AG08396 (cell line): ENCODE data around the gene TBL3.
"Not testable (repeated sequence)": the region's sequence is repeated elsewhere in the genome, so short reads cannot be mapped to it uniquely, and the experiment has no call there.

Experiments
- DNase-seq: peaks from one replicate; pipeline ENCODE4 v3.0.0; 2012; ENCODE audit warnings: low spot score, mixed read lengths

The TBL3 gene

DNA sequence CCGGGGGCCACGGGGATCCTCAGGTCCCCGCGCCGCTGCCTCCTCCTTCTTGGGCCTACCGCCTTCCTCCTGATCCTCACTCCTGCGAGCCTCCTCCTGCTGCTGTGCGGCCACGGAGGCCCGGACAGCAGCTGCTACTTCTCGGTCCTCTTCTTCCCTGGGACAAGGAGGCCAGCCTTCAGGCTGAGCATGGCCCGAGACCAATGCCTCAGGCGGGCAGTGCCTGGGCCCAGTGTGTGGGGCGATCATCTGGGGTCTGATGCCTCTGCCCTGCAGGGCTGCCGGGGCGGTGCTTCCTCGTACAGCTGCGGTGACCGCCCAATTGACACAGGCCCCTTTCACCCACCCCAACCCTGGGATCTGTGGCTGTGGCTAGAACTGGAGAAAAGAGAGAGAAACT is 29.2 kb downstream of the TBL3 start:
- DNase-seq, result no peak

- no peak for DNase-seq
Observed at GRCh38 chr16:2001456-2002355, 29.9 kb downstream of the TBL3 start.

DNA sequence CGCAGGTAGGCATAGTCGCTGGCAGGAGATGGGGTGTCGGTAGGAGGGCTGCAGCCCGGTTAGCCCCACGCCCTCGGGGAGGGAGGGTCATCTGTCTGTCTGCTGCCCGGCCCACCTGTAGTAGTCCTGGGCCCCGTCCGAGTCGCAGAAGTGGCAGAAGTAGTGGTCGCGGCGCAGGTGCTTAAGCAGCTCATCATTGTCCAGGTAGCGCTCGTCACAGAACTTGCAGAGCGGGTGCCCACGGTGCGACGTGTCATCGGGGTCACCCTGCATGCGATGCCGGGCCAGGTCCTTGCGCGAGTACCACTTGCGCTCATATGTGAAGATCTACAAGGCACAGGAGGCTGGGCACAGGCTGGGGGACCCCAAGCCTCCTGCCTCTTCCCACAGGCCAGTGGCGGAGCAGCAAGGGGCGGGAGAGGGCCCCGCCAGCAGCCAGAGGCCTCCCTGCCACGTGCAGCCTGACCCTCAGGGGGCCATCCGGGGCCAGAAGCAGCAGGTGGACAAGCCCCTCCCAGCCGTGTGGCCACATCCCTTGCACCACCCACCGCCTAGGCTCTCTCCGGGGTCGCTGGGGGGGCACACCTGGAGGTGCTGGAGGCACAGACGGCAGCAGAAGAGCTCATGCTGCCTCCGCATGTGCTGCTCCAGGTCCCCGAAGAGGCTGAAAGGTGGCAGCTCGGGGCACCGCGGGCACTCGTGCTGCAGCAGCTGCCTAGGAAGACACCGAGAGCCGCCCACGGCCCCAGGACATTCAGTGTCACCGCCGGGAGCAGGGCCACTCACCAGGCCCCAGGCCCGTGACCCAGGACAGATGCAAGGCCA is 30.8 kb downstream of the TBL3 start:
- DNase-seq, result no peak

- no peak for DNase-seq
Observed at GRCh38 chr16:2003231-2003826, 31.5 kb downstream of the TBL3 start.

DNA sequence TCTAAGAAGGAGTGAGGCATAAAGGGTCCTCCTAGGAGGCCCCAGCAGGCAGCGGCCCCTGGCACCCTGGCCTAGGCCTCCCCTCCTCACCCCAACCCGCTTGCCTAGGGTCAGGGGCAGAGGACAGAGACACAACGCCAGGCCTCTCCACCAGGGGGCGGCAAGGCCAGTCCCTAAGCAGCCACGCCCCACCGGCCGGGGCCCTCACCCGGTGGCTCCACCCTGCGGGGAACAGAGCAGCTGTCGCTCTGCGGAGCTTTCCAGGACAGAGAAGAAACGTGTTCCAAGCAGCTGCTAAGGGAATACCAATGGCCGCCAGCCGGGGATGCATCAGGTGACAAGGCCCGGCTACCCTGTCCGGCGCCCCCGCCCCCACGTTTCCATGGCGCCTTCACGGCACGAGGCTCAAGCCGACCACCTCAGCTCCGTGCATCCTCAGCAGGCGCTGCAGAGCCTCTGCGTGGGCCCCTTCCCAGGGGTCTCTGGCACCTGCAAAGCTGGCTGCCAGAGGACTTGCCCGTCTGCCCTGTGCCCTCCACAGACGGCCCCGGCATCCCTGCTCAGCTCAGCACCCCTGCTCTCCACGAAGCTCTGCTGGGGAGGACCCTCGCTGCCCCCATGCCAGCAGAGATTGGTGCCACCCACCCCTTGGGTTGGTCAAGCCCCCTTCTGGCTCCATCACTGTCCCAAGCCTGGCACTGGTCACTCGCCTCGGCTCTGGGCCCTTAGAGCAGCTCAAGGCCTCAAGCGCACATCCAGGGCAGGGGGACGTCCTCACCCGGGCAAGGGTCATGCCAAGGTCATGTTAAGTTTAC is 32.2 kb downstream of the TBL3 start:
- peak; percentile 95 for DNase-seq

GRCh38 chr16:2004795-2005517 is 33.1 kb downstream of the TBL3 start:
- no peak for DNase-seq

DNA sequence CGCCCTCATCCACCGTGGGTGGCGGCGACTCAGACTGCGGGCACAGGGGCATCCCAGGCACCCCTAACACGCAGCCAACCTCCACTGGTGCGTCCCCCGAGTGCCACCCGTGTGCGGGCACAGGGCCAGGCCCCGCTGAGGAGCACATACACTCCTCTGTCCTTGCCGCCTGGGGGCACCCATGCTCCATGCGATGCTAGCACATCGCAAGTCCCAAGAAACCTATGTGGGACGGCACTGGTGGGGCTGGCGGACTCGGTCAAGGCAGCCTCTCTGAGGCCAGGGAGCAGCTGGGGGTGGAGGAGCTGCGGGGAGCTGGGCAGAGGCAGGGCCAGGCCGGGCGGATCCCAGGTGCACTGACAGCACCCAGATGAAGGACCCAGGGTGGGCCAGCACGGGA is 33.8 kb downstream of the TBL3 start:
- DNase-seq, result no peak

DNA sequence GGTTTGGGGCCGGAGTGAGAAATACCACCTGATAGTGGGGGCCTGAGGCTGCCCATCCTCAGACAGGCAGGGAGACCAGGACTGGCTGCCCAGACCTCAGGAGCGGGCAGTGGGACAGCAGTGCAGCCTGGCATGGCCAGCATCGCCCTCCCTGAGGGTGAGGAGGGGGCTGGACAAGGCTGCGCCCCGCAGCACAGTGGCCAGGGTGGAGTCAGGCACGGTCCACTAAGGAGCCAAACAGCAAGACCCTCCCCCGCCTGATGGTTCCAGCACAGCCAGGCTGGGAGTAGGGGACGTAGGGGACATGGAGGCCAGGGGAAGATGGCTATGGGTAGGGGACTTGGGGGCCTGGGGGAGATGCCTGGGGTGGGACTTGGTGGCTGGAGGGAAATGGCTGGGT is 34.5 kb downstream of the TBL3 start:
- DNase-seq, result no peak

GRCh38 chr16:2007081-2007836 is 35.4 kb downstream of the TBL3 start:
- no peak for DNase-seq

GRCh38 chr16:2008009-2008526 is 36.2 kb downstream of the TBL3 start:
- no peak for DNase-seq

DNA sequence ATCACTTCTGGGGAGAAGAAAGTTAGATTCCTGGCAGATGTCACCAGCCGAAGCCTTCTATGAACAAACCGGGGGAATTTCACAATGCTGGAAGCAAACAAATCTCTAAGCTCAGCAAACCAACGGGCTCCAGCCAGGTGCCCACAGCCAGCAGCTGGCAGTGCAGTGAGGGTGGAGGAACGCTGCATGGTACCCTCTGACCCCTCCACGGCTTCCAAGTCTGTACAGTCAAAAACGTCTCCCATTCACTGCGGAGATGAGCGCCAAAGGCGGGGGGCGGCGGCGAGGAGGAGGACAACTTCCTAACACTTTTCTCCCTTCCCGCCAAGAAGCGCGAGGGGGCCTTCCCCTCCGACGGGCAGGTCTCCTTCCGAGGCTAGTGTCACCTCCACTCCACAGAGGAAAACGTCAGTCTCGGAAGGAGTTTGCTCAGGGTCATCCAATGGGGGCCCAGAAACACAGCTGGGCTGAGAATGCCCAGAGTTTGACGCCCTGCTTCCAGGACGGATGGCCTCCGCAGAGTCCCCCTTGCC is 36.8 kb downstream of the TBL3 start:
- DNase-seq, result peak; percentile 77

- no peak for DNase-seq
Observed at GRCh38 chr16:2009164-2009711, 37.4 kb downstream of the TBL3 start.

- peak; percentile 96 for DNase-seq
Observed at GRCh38 chr16:2009791-2010510, 38.1 kb downstream of the TBL3 start, which contains the start of gene ZNF598. Gene ZNF598, minus strand, starts transcription at chr16:2009821.

DNA sequence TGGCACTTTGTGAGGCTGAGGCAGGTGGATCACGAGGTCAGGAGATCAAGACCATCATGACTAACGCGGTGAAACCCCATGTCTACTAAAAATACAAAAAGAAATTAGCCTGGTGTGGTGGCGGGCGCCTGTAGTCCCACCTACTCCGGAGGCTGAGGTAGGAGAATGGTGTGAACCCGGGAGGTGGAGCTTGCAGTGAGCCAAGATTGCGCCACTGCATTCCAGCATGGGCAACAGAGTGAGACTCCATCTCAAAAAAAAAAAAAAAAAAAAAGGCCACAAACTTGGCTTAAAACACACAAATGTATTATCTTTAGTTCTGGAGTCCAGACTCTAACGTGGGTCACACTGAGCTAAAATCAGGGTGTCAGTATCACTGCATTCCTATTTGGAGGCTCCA is 39.9 kb downstream of the TBL3 start:
- not testable (repeated sequence) for DNase-seq

DNA sequence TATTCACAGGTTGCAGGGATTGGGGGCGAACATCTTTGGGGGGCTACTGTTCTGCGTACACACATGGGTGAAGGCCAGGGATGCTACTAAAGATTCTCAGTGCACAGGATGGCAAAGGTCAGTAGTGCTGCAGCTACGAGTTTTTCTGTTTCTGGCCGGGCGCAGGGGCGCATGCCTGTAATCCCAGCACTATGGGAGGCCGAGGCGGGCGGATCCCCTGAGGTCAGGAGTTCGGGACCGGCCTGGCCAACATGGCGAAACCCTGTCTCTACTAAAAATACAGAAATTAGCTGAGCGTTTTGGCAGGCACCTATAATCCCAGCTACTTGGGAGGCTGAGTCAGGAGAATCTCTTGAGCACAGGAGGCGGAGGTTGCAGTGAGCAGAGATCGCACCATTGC is 41.7 kb downstream of the TBL3 start:
- no peak for DNase-seq

GRCh38 chr16:2015117-2015946 is 43.5 kb downstream of the TBL3 start:
- no peak for DNase-seq

DNA sequence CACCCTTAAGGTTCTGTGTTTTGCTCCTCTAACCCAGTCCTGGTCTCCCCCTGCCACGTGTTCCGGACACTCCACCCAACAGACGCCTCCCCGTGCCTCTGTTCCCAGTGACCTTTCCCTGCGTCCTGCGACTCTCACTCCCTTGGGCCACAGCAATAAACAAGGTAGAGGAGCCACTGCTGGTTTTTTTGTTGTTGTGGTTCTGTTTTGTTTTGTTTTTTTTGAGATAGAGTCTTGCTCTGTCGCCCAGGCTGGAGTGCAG is 44.0 kb downstream of the TBL3 start:
- DNase-seq, result no peak

DNA sequence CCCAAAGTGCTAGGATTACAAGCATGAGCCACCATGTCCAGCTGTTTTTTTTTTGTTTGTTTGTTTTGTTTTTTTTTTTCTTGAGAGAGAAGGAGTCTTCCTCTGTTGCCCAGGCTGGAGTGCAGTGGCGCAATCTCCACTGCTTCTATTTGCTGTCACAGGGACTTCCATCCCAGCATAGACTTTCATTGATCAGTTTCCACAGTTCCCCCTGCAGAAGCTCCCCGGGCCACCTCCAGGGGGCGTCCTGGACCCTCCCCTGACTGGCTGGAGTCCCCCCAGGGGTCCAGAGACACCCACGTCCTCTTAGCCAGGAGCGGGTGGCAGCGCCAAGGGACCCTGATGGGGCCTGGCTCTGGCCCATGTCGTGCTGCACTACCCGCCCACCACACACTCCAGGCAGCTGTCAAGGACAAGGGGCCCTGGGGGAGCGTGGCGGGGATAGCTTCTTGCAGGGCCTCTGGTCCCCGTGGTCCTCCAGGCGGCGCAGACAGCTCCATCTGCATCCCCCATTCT is 44.6 kb downstream of the TBL3 start:
- no peak for DNase-seq
